ENCODE measurements around the gene MED4. TPM values are rescaled to one million over a fixed set of nuclear protein-coding genes. Genes with fewer than 3 reads are reported as not detected.

MED4 gene
- total RNA-seq, 1 donor from 2014 or later = 28.1 TPM

DNA sequence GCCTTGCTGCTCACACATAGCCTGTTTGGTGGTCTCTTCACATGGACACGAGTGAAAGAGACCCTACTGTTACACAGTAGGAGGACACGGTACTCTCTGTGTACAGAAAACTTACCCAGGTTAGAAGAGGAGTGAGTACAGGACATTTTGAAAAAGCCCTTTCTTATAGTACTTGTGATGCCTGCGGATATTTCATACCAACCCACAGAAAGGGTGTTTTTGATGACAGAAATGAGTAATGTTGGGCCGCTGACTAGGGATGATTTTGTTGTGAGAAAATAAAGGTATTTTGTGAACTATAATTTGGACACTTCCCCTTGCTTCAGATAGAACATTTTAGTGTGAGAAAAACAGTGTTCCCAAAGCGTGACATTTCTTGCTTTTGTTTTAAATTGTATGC is 39.2 kb downstream of the MED4 start:
- TF ChIP-seq, protein P1, sequence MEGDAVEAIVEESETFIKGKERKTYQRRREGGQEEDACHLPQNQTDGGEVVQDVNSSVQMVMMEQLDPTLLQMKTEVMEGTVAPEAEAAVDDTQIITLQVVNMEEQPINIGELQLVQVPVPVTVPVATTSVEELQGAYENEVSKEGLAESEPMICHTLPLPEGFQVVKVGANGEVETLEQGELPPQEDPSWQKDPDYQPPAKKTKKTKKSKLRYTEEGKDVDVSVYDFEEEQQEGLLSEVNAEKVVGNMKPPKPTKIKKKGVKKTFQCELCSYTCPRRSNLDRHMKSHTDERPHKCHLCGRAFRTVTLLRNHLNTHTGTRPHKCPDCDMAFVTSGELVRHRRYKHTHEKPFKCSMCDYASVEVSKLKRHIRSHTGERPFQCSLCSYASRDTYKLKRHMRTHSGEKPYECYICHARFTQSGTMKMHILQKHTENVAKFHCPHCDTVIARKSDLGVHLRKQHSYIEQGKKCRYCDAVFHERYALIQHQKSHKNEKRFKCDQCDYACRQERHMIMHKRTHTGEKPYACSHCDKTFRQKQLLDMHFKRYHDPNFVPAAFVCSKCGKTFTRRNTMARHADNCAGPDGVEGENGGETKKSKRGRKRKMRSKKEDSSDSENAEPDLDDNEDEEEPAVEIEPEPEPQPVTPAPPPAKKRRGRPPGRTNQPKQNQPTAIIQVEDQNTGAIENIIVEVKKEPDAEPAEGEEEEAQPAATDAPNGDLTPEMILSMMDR (conservative IDR thresholded peaks at IDR 0.05; ENCODE audit: low read depth, low read length) = no peak
- H3K4me3 ChIP-seq (ENCODE audit: low read depth, low read length) = no peak overlapping the region
- DNase-seq (ENCODE audit: low read depth) = no peak

DNA sequence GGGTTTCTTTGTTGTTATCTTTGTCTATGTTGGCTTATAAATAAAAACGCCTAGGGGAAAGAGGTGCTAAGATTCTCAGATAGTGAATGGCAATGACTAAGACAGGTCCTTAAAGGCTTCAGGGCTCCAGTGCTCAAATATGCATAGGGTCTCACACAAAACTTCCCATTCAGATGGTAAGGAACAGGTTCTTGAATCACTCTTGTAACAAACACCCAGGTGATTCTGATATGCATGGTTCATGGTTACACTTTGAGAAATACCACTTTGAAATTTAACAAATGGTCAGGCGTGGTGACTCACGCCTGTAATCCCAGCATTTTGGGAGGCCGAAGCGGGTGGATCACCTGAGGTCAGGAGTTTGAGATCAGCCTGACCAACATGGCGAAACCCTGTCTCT is 40.3 kb downstream of the MED4 start:
- TF ChIP-seq, protein P1 (conservative IDR thresholded peaks at IDR 0.05; ENCODE audit: low read depth, low read length) = no peak
- DNase-seq (ENCODE audit: low read depth) = no peak
- no peak overlapping the region for H3K4me3 ChIP-seq (ENCODE audit: low read depth, low read length)

DNA sequence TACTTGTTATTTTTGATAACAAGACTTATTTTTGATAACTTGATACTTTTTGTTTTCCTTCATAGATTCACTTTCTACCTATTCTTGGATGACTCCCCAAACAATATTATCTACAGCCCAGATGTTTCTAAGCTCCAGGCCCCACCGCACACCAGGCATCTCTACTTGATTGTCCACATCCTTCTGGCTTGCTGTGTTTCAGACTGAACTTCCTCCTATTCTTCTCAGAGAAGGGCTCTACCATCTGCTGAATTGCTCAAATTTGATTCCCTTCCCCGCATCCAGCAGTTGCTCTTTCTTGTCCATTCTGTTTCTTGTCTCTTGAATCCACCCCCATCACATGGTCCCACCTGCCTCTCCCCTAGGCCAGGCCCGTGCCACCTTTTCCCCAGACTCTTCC is 44.4 kb downstream of the MED4 start:
- H3K4me3 ChIP-seq (ENCODE audit: low read depth, low read length) = no peak overlapping the region
- DNase-seq (ENCODE audit: low read depth) = no peak
- TF ChIP-seq, protein P1 (conservative IDR thresholded peaks at IDR 0.05; ENCODE audit: low read depth, low read length) = no peak

DNA sequence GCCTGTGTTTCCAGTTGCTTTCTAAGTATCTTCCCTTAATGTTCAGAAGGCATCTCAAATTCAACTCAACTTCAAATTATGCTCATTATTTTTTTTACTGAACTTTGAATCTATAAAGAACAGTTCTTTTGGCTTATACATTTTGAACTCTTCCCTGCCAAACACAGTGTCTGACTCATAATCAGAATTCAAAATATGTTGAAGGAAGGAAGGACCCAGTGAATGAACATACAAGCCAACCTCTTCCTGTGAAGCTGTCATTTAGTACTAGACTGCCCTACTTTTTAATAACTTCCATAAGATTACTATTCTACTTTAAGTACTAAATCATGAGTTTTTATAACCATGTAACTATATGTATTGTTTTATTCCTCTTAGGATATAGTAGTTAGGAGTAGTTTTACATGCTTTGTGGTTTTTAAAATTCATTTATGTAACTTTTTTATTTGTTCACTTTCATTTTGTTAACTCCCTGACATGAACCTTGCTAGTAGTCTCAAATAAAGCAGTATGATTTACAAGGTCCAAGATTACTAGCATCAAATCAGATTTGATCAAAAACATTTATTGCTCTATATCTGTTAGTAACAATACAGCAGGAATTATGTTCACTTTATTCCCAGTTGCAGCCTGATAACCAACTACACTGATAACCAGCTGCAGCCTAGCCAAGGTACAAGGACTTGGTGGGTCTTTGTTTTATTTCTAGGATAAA is 51.0 kb downstream of the MED4 start:
- no peak for DNase-seq (ENCODE audit: low read depth)
- no peak overlapping the region for H3K4me3 ChIP-seq (ENCODE audit: low read depth, low read length)
- TF ChIP-seq, protein P1 (conservative IDR thresholded peaks at IDR 0.05; ENCODE audit: low read depth, low read length) = no peak

DNA sequence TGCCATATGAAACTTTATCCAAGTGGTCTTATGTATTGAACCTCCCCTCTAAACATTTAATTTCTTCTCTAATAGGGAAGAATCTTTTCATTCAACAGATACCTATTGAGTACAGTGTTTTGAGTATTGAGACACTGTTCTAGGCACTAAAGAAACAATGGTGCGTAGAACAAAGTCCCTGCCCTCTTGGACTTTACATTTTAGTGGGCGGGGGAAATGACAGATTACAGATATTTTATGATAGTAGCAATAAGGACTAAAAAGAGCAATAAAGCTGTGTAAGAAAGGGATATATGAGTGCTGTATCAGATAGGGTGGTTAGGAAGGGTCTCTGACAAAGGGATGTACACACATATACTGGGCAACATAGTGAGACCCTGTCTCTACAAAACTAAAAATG is 52.0 kb downstream of the MED4 start:
- no peak overlapping the region for H3K4me3 ChIP-seq (ENCODE audit: low read depth, low read length)
- no peak for DNase-seq (ENCODE audit: low read depth)
- TF ChIP-seq, protein P1 (conservative IDR thresholded peaks at IDR 0.05; ENCODE audit: low read depth, low read length) = no peak

DNA sequence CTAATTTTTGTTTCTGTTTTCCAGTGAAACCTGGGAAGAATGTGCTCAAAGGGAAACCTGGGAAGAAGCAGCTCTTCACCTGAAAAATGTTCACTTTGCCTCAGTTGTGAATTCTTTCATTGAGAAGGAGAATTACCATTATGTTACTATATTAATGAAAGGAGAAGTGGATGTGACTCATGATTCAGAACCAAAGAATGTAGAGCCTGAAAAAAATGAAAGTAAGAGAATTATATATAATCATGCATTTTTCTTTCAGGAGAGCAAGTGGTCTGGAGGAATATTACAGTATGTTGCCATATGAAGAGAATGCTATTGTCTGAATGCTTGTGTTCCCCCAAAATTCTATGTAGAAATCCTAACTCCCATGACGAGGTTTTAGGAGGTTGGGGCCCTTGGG is 54.0 kb downstream of the MED4 start:
- DNase-seq (ENCODE audit: low read depth) = no peak
- H3K4me3 ChIP-seq (ENCODE audit: low read depth, low read length) = no peak overlapping the region
- TF ChIP-seq, protein P1 (conservative IDR thresholded peaks at IDR 0.05; ENCODE audit: low read depth, low read length) = no peak

DNA sequence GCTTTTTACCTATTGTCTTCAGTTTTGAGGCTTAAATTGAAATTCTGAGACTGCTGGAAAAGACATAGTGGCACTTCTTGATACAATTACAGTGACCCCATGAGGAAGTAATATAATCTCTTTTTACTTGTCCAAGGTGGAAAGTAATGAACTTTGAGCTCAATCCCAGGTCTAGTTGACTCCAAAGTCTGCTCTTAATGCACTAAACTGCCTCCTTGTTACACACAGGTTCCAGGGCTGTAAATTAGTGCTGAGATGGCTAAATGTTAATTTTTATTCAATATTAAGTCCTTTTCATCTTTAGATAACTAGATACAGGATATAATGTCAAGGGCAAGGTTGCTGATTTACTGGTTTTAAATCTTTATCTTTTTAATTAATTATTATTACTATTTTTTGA is 54.9 kb downstream of the MED4 start:
- no peak for DNase-seq (ENCODE audit: low read depth)
- TF ChIP-seq, protein P1 (conservative IDR thresholded peaks at IDR 0.05; ENCODE audit: low read depth, low read length) = no peak
- H3K4me3 ChIP-seq (ENCODE audit: low read depth, low read length) = no peak overlapping the region

All from epithelial cell of proximal tubule (primary cell).